Daoy (cell line): ENCODE data around the gene GAS2L2. TPM values are rescaled to one million over a fixed set of nuclear protein-coding genes. Genes with fewer than 3 reads are reported as not detected.

Experiments
- DNase-seq: peaks from one replicate; pipeline ENCODE4 v3.0.0-alpha.2; 2015; ENCODE audit warnings: low read depth
- total RNA-seq: library from RNA; depleted of rRNA; stranded (reverse); fragments of >200 nt; shearing (Covaris generic); gene quantifications from 2 replicates; pipeline ENCODE4 v1.2.3, GENCODE V29; 2014; rRNA removed

Gene GAS2L2
- total RNA-seq, result not detected in 2 replicates

GRCh38 chr17:35752945-35753764, at the start of gene GAS2L2:
TSS of gene GAS2L2 (minus strand) at chr17:35753239. CDS start at chr17:35752850, 389 bp downstream.
- DNase-seq, result no peak

- DNase-seq, result no peak
These were observed 48.7 kb upstream of the GAS2L2 start for GRCh38 chr17:35801583-35802224.

- DNase-seq, result no peak
These were observed 46.9 kb upstream of the GAS2L2 start for GRCh38 chr17:35799942-35800341.

GRCh38 chr17:35797918-35798317, 44.9 kb upstream of the GAS2L2 start:
- DNase-seq, result no peak

GRCh38 chr17:35797370-35797769, 44.3 kb upstream of the GAS2L2 start:
- DNase-seq, result no peak

- DNase-seq, result no peak
These were observed 43.9 kb upstream of the GAS2L2 start for GRCh38 chr17:35796942-35797341.

- DNase-seq, result no peak
These were observed 42.8 kb upstream of the GAS2L2 start for GRCh38 chr17:35795871-35796265.

GRCh38 chr17:35795007-35795870, 42.2 kb upstream of the GAS2L2 start, which contains the start of gene MMP28:
TSS of gene MMP28 (minus strand) at chr17:35795641. CDS start at chr17:35795377, 264 bp downstream.
- DNase-seq, result no peak

GRCh38 chr17:35793257-35793656, 40.2 kb upstream of the GAS2L2 start:
- no peak for DNase-seq

- DNase-seq, result no peak
These were observed 38.8 kb upstream of the GAS2L2 start for GRCh38 chr17:35791681-35792350.

GRCh38 chr17:35790841-35791240, 37.8 kb upstream of the GAS2L2 start:
- no peak for DNase-seq

GRCh38 chr17:35788477-35789368, 35.7 kb upstream of the GAS2L2 start:
- peak; percentile 85 for DNase-seq

GRCh38 chr17:35786941-35787432, 33.9 kb upstream of the GAS2L2 start:
- no peak for DNase-seq

- DNase-seq, result no peak
These were observed 31.9 kb upstream of the GAS2L2 start for GRCh38 chr17:35784895-35785294.

- DNase-seq, result no peak
These were observed 27.9 kb upstream of the GAS2L2 start for GRCh38 chr17:35780950-35781349.

GRCh38 chr17:35778641-35779196, 25.7 kb upstream of the GAS2L2 start:
- no peak for DNase-seq

- DNase-seq, result no peak
These were observed 22.5 kb upstream of the GAS2L2 start for GRCh38 chr17:35775583-35775982.

- no peak for DNase-seq
These were observed 22.0 kb upstream of the GAS2L2 start for GRCh38 chr17:35775039-35775438.

GRCh38 chr17:35774499-35774898, 21.5 kb upstream of the GAS2L2 start:
- peak; percentile 70 for DNase-seq
